HG03066 (cell line): ENCODE measurements around the gene RAI14.
"Not testable (repeated sequence)": the region's sequence is repeated elsewhere in the genome, so short reads cannot be mapped to it uniquely, and the experiment has no call there.

Source experiments
- ATAC-seq: cut with Tn5 transposase; IDR thresholded peaks from one replicate; pipeline ENCODE4 v1.9.1; 2021; ENCODE audit warnings: low read depth; ENCODE audit not compliant: unreplicated experiment

Gene RAI14

GRCh38 chr5:34756781-34757624 is 100.9 kb downstream of the RAI14 start:
- no peak for ATAC-seq

DNA sequence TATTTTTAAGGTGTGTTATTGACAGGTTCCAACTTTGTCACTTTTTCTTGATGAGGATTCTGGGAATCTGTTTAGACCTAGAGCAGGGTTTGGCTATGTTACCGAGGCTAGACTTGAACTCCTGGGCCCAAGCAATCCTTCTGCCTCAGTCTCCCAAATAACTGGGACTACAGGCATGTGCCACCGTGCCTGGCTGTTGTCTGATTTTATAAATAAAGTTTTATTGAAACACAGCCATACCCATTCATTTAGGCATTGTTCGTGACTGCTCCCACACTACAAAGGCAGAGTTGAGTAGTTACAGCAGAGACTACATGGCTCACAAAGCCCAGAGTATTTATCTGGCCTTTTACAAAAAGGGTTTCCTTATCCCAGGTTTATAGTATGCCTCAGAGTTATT is 102.4 kb downstream of the RAI14 start:
- no peak for ATAC-seq

GRCh38 chr5:34759213-34759612 is 103.1 kb downstream of the RAI14 start:
- ATAC-seq, result not testable (repeated sequence)

DNA sequence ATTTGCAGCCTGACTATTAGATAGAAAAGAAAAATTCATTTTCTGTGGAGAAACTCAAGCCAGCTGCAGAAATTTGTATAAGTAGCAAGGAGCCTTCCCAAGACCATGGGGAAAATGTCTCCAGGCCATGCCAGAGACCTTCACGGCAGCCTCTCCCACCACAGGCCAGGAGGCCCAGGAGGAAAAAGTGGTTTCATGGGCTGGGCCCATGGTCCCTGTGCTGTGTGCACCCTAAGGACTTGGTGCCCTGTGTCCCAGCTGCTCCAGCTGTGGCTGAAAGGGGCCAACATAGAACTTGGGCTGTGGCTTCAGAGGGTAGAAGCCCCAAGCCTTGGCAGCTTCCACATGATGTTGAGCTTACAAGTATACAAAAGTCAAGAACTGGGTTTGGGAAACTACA is 109.5 kb downstream of the RAI14 start:
- ATAC-seq, result no peak

DNA sequence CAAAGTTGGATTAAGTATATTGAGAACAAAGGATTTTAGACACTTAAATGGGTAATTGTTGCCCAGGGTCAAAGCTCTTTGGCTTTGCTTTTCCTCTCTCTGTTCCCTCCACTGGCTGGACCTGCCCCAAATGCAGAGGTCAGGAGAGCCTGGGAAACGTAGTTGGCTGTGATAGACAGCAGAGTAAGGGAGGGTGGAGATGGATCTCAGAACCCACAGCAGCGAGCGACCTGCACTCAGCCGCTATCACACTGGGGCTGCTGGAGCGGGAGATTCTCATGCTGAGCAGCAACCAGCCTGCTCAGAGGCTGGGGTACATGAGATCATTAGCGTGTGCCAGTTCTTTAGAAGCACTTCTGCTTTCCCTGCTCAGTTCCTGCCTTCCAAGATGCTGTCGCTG is 111.1 kb downstream of the RAI14 start:
- no peak for ATAC-seq

DNA sequence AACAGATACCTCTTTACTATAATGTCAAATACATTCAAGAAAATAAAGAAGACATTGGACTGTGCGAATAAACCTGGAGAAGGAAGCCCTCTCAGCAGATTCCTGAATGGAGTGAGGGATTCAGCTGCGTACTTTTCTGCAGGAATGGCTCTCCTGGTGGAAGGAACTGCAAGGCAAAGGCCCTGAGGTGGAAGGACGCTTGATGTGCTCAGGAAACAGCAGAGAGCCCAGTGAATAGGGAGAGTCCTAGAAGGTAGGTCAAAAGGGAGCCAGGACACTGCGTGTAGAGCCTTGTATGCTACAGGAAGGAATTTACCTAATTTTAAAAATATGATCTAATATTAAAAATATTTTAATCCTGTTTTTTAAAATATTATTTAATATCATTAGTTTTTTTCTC is 114.4 kb downstream of the RAI14 start:
- ATAC-seq, result no peak

- no peak for ATAC-seq
These were observed 114.9 kb downstream of the RAI14 start for GRCh38 chr5:34771076-34771475.

DNA sequence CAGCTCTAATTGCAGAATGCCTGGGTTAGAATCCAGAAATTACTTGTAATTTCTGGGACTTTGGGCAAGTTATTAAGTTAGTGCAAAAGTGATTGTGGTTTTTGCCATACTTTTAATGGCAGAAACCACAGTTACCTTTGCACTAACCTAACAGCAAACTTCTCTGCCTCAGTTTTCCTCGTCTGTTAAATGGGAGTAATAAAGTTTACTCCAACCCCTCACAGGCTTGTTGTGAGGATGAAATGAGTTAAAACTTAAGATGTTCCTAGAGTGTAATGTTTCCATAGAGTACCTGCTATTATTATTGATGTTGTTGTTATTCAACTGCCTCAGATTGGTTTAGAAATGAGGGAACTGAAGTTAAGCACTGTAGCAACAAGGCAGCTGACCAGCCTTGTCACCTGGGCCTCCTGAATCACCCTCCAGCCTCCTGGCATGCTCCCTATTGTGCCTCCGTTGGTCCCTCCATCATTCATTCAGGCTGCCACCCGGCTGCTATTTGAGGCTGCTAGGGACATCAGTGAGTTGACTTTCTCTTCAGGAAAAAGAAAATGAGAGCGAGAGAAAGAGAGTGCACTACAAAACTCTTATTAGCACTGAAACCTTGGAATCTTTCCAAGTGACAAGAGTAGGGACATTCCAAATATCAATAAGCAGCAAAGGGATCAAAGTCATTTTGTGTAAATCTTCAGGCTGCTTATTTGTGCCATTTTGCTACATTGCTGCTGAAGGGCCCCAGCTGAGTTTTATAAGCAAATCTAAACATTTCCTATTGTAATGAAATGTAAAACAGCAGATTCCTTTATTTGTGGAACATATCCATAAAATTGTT is 116.4 kb downstream of the RAI14 start:
- no peak for ATAC-seq

DNA sequence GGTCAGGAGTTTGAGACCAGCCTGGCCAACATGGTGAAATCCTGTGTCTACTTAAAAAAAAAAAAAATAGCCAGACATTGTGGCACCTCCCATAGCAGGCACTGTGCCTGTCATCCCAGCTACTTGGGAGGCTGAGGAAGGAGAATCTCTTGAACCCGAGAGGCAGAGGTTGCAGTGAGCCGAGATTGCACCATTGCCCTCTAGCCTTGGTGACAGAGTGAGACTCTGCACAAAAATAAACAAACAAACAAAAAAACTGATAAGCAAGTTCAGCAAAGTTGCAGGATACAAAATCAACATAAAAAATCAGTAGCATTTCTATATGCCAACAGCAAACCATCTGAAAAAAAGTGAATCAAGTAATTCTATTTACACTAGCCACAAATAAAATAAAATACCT is 118.0 kb downstream of the RAI14 start:
- ATAC-seq, result no peak

- not testable (repeated sequence) for ATAC-seq
These were observed 118.5 kb downstream of the RAI14 start for GRCh38 chr5:34774678-34775077.

GRCh38 chr5:34775886-34776285 is 119.8 kb downstream of the RAI14 start:
- ATAC-seq, result no peak

DNA sequence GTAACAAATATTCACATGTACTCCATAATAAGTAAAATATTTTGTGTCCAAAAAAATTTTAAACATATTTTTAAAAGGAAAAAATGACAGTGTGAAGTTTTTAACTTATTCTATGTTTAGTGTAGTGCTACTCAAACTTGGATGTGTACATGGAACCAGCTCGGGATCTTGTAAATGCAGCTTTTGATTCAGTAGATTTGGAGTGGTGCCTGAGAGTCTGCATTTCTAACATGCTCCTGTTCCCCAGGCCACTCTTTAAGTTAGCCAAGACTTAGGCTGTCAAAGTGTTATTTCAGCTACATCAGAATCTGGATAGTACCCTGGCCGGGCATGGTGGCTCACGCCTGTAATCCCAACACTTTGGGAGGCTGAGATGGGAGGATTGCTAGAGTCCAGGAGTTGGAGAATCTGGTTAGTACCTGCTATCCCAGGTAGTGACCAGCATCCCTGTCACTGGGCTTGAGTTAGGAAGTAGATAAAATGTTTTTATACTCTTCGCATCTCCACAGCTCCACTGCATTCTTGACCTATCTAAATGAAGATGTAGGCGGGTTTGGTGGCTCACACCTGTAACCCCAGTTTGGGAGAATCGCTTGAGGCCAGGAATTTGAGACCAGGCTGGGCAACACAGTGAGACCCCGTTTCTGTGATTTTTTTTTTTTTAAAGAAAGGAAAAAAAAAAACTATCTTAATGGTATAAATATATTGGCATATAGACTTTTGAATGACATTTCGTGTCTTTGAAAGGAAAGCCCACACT is 122.1 kb downstream of the RAI14 start:
- ATAC-seq, result no peak

GRCh38 chr5:34783892-34784291 is 127.8 kb downstream of the RAI14 start:
- ATAC-seq, result not testable (repeated sequence)

GRCh38 chr5:34787035-34787434 is 130.9 kb downstream of the RAI14 start:
- ATAC-seq, result no peak

GRCh38 chr5:34789021-34789531 is 132.9 kb downstream of the RAI14 start:
- no peak for ATAC-seq

- no peak for ATAC-seq
These were observed 133.5 kb downstream of the RAI14 start for GRCh38 chr5:34789639-34790038.

DNA sequence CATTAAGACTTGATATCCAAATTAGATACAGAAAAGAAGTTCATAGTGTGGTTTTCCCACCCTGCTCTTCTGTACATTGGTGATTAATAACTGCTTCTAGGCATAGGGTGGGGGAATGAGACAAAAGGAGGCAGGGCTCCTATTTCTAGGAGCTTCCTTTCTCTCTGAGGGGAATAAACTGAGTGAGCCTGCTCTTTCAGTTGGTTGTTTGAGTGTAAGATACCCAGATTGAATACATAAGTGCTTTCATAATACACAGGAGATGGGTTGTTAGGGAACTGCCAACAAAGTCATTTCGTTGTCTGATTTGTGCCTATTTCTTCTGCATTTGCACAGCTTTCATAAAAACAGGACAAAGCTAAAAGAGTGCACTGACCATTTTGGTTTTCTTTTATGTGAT is 133.9 kb downstream of the RAI14 start:
- ATAC-seq, result no peak

GRCh38 chr5:34791761-34792244 is 135.7 kb downstream of the RAI14 start:
- no peak for ATAC-seq

DNA sequence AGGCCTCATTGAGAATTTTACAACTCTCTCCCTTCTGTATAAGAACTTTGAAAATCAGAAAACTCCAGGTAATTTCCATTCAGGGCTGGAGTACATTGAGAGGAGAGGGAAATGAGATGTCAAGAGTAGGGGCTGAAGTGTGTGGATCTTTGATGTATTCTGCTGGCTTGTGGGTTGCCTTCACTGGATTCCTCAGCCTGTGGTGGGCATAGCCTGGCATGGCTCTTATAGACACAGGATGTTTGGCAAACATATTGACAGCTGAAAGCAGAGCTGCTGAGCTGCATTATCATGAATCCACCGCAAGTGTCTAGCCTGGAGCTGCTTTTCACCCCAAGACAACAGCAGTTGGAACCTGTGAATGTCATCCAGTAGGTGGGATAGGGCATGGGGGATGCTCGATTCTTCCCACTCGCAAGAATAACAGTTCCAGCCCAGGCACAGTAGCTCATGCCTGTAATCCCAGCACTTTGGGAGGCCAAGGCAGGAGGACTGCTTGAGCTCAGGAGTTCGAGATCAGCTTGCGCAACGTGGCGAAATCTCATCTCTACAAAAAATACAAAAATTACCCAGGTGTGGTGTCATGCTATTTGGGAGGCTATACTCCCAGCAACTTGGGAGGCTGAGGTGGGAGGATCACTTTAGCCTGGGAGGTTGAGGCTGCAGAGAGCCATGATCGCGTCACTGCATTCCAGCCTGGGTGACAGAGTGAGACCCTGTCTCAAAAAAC is 146.9 kb downstream of the RAI14 start:
- ATAC-seq, result no peak
